Measurements from ENCODE around the gene MARCO. TPM values are rescaled to one million over a fixed set of nuclear protein-coding genes. Genes with fewer than 3 reads are reported as not detected.

The MARCO gene
- total RNA-seq, 1 experiment from 2014 or later, result 0.54 TPM

GRCh38 chr2:118921646-118922045 lies 20.3 kb upstream of the MARCO start:
- Histone ChIP-seq H4K20me1 (ENCODE audit: insufficient read depth) (no peaks in the 10 kb centered on the region; the same call in 1 of the 2 replicates), H3K4me1 (ENCODE audit: control insufficient read depth in 1 of 2, insufficient read depth in 2 of 2, low read length in 2 of 2) (no peaks in the 10 kb centered on the region), H2AFZ (ENCODE audit: low read depth, low read length, poor library complexity, severe bottlenecking) (no peak overlapping the region), H3K4me2 (ENCODE audit: low read length) (no peak overlapping the region), H3K9ac (ENCODE audit: low read length) (no peak overlapping the region), H3K4me3 (replicated peaks in 1 of 2; ENCODE audit: low read depth in 1 of 2, low read length in 2 of 2) (no peak overlapping the region), H3K9me3 (ENCODE audit: control insufficient read depth in 1 of 2, insufficient read depth in 1 of 2, low read depth in 1 of 2, low read length in 2 of 2) (no peaks in the 10 kb centered on the region), H3K36me3 (ENCODE audit: control insufficient read depth in 1 of 2, insufficient read depth in 2 of 2, low read length in 2 of 2) (no peaks in the 10 kb centered on the region), H3K27ac (ENCODE audit: low read depth, low read length) (no peak overlapping the region), H3K9me2 (ENCODE audit: insufficient read depth) (no peaks in the 10 kb centered on the region), H3K79me2 (ENCODE audit: insufficient read depth, low read length) (no peaks in the 10 kb centered on the region), H3K27me3 (ENCODE audit: insufficient read depth, low read length) (peaks cover 37% of the 10 kb centered on the region)
- ChIA-PET RAD21 (ENCODE audit: low non-redundant PET in 1 of 2, low total read pairs in 2 of 2, uncharacterized antibody in 2 of 2, unreplicated experiment in 2 of 2) (no interaction called here), POLR2A (no interaction called here), CTCF (no interaction called here)
- ATAC-seq (no peak), DNase-seq (ENCODE audit: low read depth, low spot score) (no peak)
- no TSS peak for BruUV-seq (replicated peaks)
- intact Hi-C loops (cut with micrococcal nuclease), result no loop called here
- TF ChIP-seq SRF (IDR thresholded peaks at IDR 0.05; ENCODE audit: low read depth) (no peak), JUND (IDR thresholded peaks at IDR 0.05) (no peak), EZH2 (IDR thresholded peaks at IDR 0.05) (no peak), EGR1 (IDR thresholded peaks at IDR 0.05; ENCODE audit: low read depth) (no peak)

GRCh38 chr2:118922254-118922653 lies 19.7 kb upstream of the MARCO start:
- no TSS peak for BruUV-seq (replicated peaks)
- H3K27ac ChIP-seq (ENCODE audit: low read depth, low read length), result no peak overlapping the region
- H3K9ac ChIP-seq (ENCODE audit: low read length), result no peak overlapping the region
- H3K36me3 ChIP-seq (ENCODE audit: control insufficient read depth in 1 of 2, insufficient read depth in 2 of 2, low read length in 2 of 2), result no peaks in the 10 kb centered on the region
- DNase-seq (ENCODE audit: low read depth, low spot score) (no peak), ATAC-seq (no peak)
- ChIA-PET RAD21 (ENCODE audit: low non-redundant PET in 1 of 2, low total read pairs in 2 of 2, uncharacterized antibody in 2 of 2, unreplicated experiment in 2 of 2) (no interaction called here), CTCF (no interaction called here), POLR2A (no interaction called here)
- H3K9me3 ChIP-seq (ENCODE audit: control insufficient read depth in 1 of 2, insufficient read depth in 1 of 2, low read depth in 1 of 2, low read length in 2 of 2), result no peaks in the 10 kb centered on the region
- no peak overlapping the region for H3K4me3 ChIP-seq (replicated peaks in 1 of 2; ENCODE audit: low read depth in 1 of 2, low read length in 2 of 2)
- H3K9me2 ChIP-seq (ENCODE audit: insufficient read depth), result no peaks in the 10 kb centered on the region
- TF ChIP-seq CTCF (IDR thresholded peaks at IDR 0.05 in 2 of 3, conservative IDR thresholded peaks at IDR 0.05 in 1 of 3; ENCODE audit: borderline replicate concordance in 1 of 3, insufficient read depth in 1 of 3, low read depth in 2 of 3, low read length in 2 of 3) (no peak), ELF1 (IDR thresholded peaks at IDR 0.05; ENCODE audit: borderline replicate concordance, low read depth) (no peak), ZBTB33 (IDR thresholded peaks at IDR 0.05; ENCODE audit: extremely low read depth, insufficient replicate concordance, low read length) (no peak), EZH2phosphoT487 (IDR thresholded peaks at IDR 0.05; ENCODE audit: borderline replicate concordance) (no peak), YY1 (IDR thresholded peaks at IDR 0.05; ENCODE audit: extremely low read depth, insufficient replicate concordance, low read depth, low read length) (no peak)
- no peak overlapping the region for H2AFZ ChIP-seq (ENCODE audit: low read depth, low read length, poor library complexity, severe bottlenecking)
- H3K4me2 ChIP-seq (ENCODE audit: low read length), result no peak overlapping the region
- intact Hi-C loops (cut with micrococcal nuclease), result no loop called here
- H3K4me1 ChIP-seq (ENCODE audit: control insufficient read depth in 1 of 2, insufficient read depth in 2 of 2, low read length in 2 of 2), result no peaks in the 10 kb centered on the region
- no peaks in the 10 kb centered on the region; the same call in 1 of the 2 replicates for H4K20me1 ChIP-seq (ENCODE audit: insufficient read depth)
- H3K27me3 ChIP-seq (ENCODE audit: insufficient read depth, low read length), result peaks cover 43% of the 10 kb centered on the region
- H3K79me2 ChIP-seq (ENCODE audit: insufficient read depth, low read length), result no peaks in the 10 kb centered on the region

Data from HCT116 (cell line).